Effector memory CD4-positive, alpha-beta T cell (primary cell): ENCODE data around the gene RBM25.

Source experiments
- DNase-seq, 3 donors: peaks; one replicate each; pipeline ENCODE4 v3.0.0-alpha.2; 2020
- H3K27ac ChIP-seq: 2 replicates; pipeline ENCODE4 v1.7.0; 2013; ENCODE audit warnings: mild to moderate bottlenecking, low read length, moderate library complexity; ENCODE audit not compliant: insufficient read depth, poor library complexity, severe bottlenecking
- H3K27me3 ChIP-seq: replicated peaks from 2 replicates; pipeline ENCODE4 v1.7.0; 2013; ENCODE audit warnings: mild to moderate bottlenecking, low read length; ENCODE audit not compliant: insufficient read depth, control insufficient read depth, poor library complexity, severe bottlenecking
- H3K36me3 ChIP-seq: 2 replicates; pipeline ENCODE4 v1.7.0; 2013; ENCODE audit warnings: mild to moderate bottlenecking, low read length, moderate library complexity; ENCODE audit not compliant: control insufficient read depth, insufficient read depth
- H3K4me1 ChIP-seq: 2 replicates; pipeline ENCODE4 v1.7.0; 2013; ENCODE audit warnings: low read length, mild to moderate bottlenecking; ENCODE audit not compliant: control insufficient read depth, insufficient read depth, poor library complexity, severe bottlenecking
- H3K4me3 ChIP-seq: 2 replicates; pipeline ENCODE4 v1.7.0; 2013; ENCODE audit warnings: low read length, low read depth, mild to moderate bottlenecking; ENCODE audit not compliant: insufficient read depth, poor library complexity, severe bottlenecking
- H3K9me3 ChIP-seq: 2 replicates; pipeline ENCODE4 v1.7.0; 2013; ENCODE audit warnings: mild to moderate bottlenecking, low read length, moderate library complexity; ENCODE audit not compliant: control insufficient read depth

Gene RBM25

DNA sequence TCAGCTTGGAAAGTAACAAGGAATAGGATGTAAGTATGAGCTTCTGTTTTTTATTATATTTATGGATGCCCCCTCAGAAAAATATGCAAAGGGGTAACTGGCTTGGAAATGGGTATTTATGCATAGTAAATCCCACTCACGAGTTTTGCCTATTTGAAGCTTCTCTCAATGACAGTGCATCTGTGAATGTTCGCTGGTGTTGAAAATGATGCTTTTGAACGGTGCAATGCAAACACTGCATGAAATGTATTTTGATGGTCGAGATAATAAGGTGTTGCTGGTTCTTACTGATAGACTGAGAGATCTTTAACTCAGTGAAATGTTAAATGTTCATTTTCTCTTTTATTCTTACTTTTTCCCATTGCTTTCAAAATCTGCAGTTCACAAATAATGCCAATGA lies 42.0 kb downstream of the RBM25 start:
- H3K9me3 ChIP-seq = no peaks in the 10 kb centered on the region
- no peaks in the 10 kb centered on the region for H3K27me3 ChIP-seq
- peaks cover 67% of the 10 kb centered on the region for H3K36me3 ChIP-seq
- H3K4me1 ChIP-seq = no peaks in the 10 kb centered on the region
- no peak overlapping the region for H3K4me3 ChIP-seq
- H3K27ac ChIP-seq = no peak overlapping the region
- no peak for DNase-seq

DNA sequence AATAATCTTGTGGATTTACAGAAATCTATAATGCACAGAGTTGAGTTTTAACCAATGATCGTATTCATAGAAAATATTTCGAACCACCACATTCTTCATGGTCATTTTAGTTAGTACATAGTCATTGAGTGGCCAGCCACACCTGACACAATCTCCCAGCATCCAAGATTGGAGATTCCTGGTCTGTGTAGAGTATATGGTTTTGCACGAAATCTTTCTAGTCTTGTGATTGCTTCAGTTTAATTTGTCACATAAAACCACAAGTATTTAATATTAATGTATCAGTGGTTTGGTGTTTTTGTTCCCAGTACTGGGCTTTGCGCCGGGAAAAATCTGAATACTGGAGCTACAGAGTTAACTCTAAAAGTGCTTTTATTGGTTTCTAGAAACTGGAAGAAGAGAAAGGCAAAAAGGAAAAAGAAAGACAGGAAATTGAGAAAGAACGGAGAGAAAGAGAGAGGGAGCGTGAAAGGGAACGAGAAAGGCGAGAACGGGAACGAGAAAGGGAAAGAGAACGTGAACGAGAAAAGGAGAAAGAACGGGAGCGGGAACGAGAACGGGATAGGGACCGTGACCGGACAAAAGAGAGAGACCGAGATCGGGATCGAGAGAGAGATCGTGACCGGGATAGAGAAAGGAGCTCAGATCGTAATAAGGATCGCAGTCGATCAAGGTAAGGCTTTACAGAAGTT lies 44.6 kb downstream of the RBM25 start:
- DNase-seq = no peak
- Histone ChIP-seq H3K4me3 (no peak overlapping the region), H3K27ac (no peak overlapping the region), H3K9me3 (no peaks in the 10 kb centered on the region), H3K4me1 (no peaks in the 10 kb centered on the region), H3K27me3 (no peaks in the 10 kb centered on the region), H3K36me3 (peaks cover 76% of the 10 kb centered on the region)

DNA sequence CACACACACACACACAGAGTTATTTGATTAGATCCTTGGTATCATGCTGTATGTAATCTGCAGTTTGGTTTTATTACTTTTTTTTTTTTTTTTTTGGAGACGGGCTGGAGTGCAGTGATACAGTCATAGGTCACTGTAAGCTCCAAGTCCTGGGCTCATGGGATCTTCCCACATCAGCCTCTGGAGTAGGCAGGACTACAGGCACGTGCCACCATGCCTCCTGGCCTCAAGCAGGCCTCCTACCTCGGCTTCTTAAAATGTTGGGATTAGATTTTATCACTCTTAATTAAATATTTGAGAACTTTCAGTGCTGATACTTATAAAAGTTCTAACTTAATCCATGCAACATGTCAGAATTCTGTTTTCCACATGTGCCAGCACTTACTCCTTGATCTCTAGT lies 46.7 kb downstream of the RBM25 start:
- Histone ChIP-seq H3K9me3 (no peaks in the 10 kb centered on the region), H3K36me3 (peaks cover 75% of the 10 kb centered on the region), H3K4me3 (no peak overlapping the region), H3K4me1 (no peaks in the 10 kb centered on the region), H3K27ac (no peak overlapping the region), H3K27me3 (no peaks in the 10 kb centered on the region)
- no peak for DNase-seq

DNA sequence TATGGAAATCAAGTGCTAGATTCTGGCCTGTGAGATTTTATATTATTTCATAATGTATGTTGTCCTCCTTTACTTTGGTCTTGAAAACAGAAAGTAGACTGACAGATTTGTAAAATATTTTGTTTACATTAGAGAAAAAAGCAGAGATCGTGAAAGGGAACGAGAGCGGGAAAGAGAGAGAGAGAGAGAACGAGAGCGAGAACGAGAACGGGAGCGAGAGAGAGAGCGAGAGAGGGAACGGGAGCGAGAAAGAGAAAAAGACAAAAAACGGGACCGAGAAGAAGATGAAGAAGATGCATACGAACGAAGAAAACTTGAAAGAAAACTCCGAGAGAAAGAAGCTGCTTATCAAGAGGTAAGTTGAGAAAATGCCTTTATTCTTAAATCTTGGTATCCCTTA lies 47.4 kb downstream of the RBM25 start:
- H3K9me3 ChIP-seq = no peaks in the 10 kb centered on the region
- no peak overlapping the region for H3K4me3 ChIP-seq
- no peak for DNase-seq
- peaks cover 75% of the 10 kb centered on the region for H3K36me3 ChIP-seq
- no peaks in the 10 kb centered on the region for H3K4me1 ChIP-seq
- no peak overlapping the region for H3K27ac ChIP-seq
- H3K27me3 ChIP-seq = no peaks in the 10 kb centered on the region

DNA sequence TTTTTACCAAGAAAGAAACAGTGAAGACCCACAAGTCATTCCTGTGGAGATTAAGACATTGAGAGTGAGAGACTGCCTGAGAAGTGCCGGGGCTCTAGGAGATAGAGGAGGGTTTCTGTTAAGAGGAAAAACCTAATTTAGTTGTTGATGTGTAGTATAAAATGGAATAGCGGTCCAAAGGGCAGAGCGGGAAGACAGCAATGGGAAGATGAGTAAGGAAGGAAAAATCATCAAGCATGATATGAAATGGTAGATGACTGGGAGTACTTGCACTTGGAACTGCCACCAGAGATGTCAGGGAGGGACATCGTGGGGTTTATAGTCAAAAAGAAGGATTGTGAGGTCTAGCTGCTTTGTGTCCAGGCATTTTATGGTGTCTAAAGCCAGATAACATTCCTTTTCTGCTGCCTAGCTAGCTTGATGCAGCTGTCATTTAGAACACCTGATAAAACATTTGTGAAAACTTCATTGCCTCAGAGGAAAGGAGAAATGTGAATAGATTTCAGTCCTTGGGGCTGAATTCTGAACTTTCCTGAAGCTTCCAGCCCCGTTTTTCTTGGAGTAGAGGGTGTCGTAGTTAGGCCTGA lies 57.8 kb downstream of the RBM25 start:
- H3K36me3 ChIP-seq = peaks cover 62% of the 10 kb centered on the region
- H3K9me3 ChIP-seq = no peaks in the 10 kb centered on the region
- no peak for DNase-seq
- no peak overlapping the region for H3K27ac ChIP-seq
- H3K4me3 ChIP-seq = no peak overlapping the region
- no peaks in the 10 kb centered on the region for H3K27me3 ChIP-seq
- H3K4me1 ChIP-seq = no peaks in the 10 kb centered on the region

DNA sequence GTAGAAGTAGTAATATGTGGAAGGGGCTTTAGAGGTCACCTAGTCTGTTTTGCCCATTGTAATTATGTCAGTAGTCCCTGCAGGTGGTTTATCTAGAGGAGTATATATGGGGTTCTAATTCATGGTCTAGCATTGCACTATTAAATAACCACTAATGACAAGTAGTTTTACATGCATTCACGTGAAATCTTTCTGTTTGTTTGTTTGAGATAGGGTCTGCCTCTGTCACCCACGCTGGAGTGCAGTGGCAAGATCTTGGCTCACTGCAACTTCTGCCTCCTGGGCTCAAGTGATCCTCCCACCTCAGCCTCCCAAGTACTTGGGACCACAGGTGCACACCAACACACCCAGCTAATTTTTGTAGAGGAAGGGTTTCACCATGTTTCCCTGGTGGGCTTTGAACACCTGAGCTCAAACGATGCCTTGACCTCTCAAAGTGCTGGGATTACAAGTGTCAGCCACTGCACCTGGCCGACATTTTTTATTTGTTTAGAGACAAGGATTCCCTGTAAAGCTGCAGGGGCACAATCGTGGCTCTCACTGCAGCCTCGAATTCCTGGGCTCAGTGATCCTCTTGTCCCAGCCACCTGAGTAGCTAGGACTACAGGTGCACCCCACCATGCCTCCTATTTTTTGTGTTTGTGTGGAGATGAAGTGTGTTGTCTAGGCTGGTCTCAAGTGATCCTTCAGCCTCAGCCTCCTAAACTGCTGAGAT lies 66.0 kb downstream of the RBM25 start:
- no peak overlapping the region for H3K27ac ChIP-seq
- no peaks in the 10 kb centered on the region for H3K9me3 ChIP-seq
- DNase-seq = no peak
- H3K4me3 ChIP-seq = no peak overlapping the region
- H3K36me3 ChIP-seq = peaks cover under 1% of the 10 kb centered on the region
- H3K27me3 ChIP-seq = no peaks in the 10 kb centered on the region
- H3K4me1 ChIP-seq = no peaks in the 10 kb centered on the region

DNA sequence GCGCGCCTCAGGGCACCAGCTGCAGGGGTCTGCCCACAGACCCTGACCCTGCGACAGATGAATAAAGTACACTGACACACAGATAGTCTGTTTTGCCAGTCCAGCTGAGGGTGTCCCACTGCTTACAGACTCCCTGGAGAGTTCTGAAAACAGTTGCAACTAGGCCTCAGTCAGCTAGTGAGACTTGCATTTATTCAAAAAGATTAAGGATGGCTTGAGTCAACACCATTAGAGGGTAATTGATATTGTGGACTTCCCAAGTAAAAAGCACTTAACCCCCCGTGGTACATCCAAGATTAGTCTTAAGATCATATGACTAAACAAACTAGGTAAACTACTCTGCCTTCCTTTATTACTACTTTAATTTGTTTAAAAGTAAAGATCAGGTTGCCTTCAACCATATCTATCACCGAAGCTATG lies 66.8 kb downstream of the RBM25 start:
- Histone ChIP-seq H3K27me3 (no peaks in the 10 kb centered on the region), H3K4me3 (no peak overlapping the region), H3K36me3 (no peaks in the 10 kb centered on the region), H3K27ac (no peak overlapping the region), H3K4me1 (no peaks in the 10 kb centered on the region), H3K9me3 (no peaks in the 10 kb centered on the region)
- no peak for DNase-seq

DNA sequence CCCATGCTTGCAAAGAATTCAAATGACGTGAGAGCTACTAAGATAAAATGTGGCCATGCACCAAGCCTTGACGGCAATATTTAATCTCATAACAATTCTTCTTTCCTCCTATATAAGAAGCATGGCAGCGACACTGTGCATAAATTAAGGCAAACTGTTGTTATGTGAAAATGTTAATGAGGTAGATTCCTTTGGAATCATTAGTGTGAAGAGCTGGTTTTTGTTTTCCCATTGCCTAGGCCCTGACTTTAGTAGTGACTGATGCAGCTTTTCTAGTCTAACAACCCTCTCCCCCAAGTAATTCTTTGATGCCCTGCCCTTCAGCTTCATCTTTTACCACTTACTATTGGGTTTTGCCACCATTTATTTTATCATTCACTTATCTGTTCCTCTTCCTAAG lies 67.4 kb downstream of the RBM25 start:
- no peaks in the 10 kb centered on the region for H3K27me3 ChIP-seq
- H3K27ac ChIP-seq = no peak overlapping the region
- no peak overlapping the region for H3K4me3 ChIP-seq
- DNase-seq = no peak
- H3K36me3 ChIP-seq = no peaks in the 10 kb centered on the region
- no peaks in the 10 kb centered on the region for H3K9me3 ChIP-seq
- H3K4me1 ChIP-seq = no peaks in the 10 kb centered on the region

DNA sequence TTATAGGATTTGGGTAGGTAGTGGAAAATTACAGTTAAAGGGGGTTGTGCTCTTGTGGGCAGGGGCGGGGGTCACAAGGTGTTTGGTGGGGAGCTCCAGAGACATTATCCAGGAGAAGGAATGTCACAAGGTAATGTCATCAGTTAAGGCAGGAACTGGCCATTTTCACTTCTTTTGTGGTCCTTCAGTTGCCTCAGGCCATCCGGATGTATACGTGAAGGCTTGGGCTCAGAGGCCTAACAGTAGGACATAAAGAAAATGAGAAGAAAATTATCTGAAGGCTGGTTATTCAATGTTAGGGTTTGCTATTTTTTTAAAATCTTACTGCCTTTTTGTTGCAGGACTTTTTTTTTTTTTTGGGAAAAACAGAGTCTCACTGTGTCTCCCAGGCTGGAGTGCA lies 75.5 kb downstream of the RBM25 start:
- Histone ChIP-seq H3K4me3 (no peak overlapping the region), H3K36me3 (no peaks in the 10 kb centered on the region), H3K4me1 (peaks cover 9% of the 10 kb centered on the region), H3K27ac (no peak overlapping the region), H3K27me3 (no peaks in the 10 kb centered on the region), H3K9me3 (no peaks in the 10 kb centered on the region)
- DNase-seq = no peak

DNA sequence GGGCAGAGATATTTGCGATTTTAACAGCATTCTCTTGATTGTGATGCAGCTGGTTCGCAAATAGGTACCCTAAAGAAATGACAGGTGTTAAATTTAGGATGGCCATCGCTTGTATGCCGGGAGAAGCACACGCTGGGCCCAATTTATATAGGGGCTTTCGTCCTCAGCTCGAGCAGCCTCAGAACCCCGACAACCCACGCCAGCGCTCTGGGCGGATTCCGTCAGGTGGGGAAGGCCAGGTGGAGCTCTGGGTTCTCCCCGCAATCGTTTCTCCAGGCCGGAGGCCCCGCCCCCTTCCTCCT lies 77.7 kb downstream of the RBM25 start:
- peaks cover 9% of the 10 kb centered on the region for H3K4me1 ChIP-seq
- H3K9me3 ChIP-seq = no peaks in the 10 kb centered on the region
- no peaks in the 10 kb centered on the region for H3K27me3 ChIP-seq
- no peak for DNase-seq
- H3K27ac ChIP-seq = peak overlapping the region; percentile 94
- H3K4me3 ChIP-seq = peak overlapping the region; percentile 90
- no peaks in the 10 kb centered on the region for H3K36me3 ChIP-seq
